ENCODE data around the gene SLC6A9. TPM values are rescaled to one million over a fixed set of nuclear protein-coding genes. Genes with fewer than 3 reads are reported as not detected.

Gene SLC6A9
- polyA plus RNA-seq, 3 donors = 5.7 to 8.0 (median 7.2) TPM

- no peak for DNase-seq (ENCODE audit: extremely low read depth in 1 of 11, low read depth in 9 of 11, low spot score in 4 of 11)
Observed at GRCh38 chr1:43962324-43962723, 68.9 kb downstream of the SLC6A9 start.

- no peak for DNase-seq (ENCODE audit: extremely low read depth in 1 of 11, low read depth in 9 of 11, low spot score in 4 of 11)
Observed at GRCh38 chr1:43961692-43962091, 69.6 kb downstream of the SLC6A9 start.

- no peak for DNase-seq (ENCODE audit: extremely low read depth in 1 of 11, low read depth in 9 of 11, low spot score in 4 of 11)
Observed at GRCh38 chr1:43960798-43961197, 70.5 kb downstream of the SLC6A9 start.

GRCh38 chr1:43958351-43959255, 72.7 kb downstream of the SLC6A9 start:
- no peak for DNase-seq (ENCODE audit: extremely low read depth in 1 of 11, low read depth in 9 of 11, low spot score in 4 of 11)

DNA sequence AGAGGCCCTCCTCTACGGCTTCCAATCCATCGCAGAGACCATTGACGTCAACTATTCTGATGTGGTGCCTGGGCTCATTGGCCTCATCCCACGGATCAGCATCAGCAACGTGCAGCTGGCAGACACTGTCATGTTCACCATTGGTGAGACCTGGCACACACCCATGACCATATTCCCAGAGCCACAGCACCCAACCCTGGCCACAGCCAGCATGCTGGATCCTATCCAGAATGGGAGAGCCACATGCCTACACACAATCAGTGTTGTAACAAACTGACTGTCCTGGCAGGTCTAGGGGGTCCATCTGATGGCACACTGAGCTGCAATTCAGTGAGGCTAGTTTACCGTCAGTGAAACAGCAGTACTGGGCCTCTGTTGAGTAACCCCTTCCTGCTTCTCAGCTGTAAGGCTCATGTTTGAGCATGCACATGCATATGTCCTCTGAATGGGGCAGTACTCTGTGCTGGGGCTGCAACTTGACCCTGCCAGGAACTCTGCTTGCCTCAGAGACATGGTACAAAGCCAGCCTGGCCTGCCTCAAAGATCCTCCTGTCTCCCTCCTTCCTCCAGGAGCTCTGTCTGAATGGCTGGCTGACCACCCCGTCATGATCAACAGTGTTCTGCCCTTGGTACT, 73.7 kb downstream of the SLC6A9 start:
- no peak for DNase-seq (ENCODE audit: extremely low read depth in 1 of 11, low read depth in 9 of 11, low spot score in 4 of 11)

DNA sequence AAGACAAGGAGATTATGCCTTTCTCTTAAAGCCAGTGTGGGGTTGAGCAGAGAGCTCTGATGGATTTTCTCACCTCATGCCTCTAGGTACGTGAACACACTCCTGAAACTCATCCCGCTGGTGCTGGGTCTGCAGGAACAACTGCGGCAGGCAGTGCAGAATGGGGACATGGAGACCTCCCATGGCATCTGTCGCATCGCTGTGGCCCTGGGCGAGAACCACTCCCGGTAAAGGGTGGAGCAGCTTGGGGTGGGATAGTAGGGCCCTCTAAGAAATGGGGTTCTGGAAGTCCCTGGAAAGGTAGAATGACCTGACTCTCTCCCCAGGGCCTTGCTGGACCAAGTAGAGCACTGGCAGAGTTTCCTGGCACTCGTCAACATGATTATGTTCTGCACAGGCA, 75.0 kb downstream of the SLC6A9 start:
- no peak for DNase-seq (ENCODE audit: extremely low read depth in 1 of 11, low read depth in 9 of 11, low spot score in 4 of 11)

DNA sequence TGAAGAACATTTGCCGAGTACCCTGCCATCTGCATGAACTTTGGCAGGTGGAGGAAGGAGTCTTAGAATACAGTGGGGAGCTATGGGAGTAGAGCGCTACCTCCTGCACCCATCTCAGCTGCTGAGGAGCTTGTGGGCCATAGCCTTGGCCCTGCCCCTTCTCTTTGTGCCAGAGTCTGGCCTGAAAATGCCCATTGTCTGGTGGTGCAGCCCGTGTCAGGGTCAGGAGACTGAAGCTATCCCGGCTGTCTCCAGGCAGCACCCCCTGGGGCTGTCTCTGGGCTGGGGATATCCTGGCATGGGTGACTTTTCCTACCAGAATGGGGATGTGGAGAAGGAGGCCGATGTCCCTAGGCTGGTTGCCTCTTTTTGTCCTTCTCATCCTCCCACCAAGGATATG, 77.2 kb downstream of the SLC6A9 start:
- no peak for DNase-seq (ENCODE audit: extremely low read depth in 1 of 11, low read depth in 9 of 11, low spot score in 4 of 11)

- no peak for DNase-seq (ENCODE audit: extremely low read depth in 1 of 11, low read depth in 9 of 11, low spot score in 4 of 11)
Observed at GRCh38 chr1:43953361-43953760, 77.9 kb downstream of the SLC6A9 start.

GRCh38 chr1:43952731-43953346, 78.4 kb downstream of the SLC6A9 start:
- DNase-seq (ENCODE audit: extremely low read depth in 1 of 11, low read depth in 9 of 11, low spot score in 4 of 11) = no peak

GRCh38 chr1:43951021-43951985, 80.0 kb downstream of the SLC6A9 start:
- no peak for DNase-seq (ENCODE audit: extremely low read depth in 1 of 11, low read depth in 9 of 11, low spot score in 4 of 11)

DNA sequence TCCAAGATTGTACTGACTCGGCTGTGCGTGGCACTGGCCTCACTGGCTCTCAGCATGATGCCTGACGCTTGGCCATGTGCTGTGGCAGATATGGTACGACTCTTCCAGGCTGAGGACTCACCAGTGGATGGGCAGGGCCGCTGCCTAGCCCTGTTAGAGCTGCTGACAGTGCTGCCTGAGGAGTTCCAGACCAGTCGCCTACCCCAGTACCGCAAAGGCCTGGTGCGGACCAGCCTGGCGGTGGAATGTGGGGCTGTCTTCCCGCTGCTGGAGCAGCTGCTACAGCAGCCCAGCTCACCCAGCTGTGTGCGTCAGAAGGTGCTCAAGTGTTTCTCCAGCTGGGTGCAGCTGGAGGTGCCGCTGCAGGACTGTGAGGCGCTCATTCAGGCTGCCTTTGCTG, 81.6 kb downstream of the SLC6A9 start:
- DNase-seq (ENCODE audit: extremely low read depth in 1 of 11, low read depth in 9 of 11, low spot score in 4 of 11) = no peak

- no peak for DNase-seq (ENCODE audit: extremely low read depth in 1 of 11, low read depth in 9 of 11, low spot score in 4 of 11)
Observed at GRCh38 chr1:43947874-43948437, 83.3 kb downstream of the SLC6A9 start.

DNA sequence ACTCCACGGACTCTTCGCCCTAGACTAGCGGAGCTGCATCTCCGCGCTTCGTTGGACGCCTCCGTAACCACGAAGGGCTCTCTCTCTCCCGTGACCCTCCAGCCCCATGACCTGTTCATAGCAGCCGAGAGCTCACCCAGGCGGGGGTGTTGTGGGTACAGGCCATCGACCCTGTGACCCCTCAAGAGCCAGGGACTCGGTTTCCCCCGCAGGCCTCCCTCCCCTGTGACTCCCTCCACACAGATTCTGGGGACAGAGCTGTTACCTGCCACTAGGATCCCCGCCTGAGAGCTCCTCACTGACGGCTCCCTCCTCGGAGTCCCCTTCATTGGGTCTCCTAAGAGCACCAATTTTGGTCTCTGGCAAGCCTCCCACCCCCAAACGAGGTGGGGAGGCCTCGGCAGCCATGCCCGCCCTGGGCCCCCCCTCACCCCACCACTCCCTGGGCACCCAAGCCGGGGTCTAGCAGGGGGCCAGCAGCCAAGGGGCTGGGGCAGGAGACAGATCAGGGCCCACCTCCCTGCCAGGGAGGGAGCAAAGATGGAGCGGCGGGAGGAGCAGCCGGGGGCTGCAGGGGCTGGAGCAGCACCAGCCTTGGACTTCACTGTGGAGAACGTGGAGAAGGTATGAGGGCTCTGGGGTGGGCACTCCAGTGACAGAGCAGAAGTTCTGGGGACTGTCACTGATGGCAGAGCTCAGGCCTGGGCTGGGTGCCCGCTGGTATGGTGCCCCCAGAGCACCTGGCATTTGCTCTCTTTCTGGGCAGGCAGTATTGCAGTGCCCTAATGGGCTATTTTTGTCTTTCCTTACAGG, 84.0 kb downstream of the SLC6A9 start:
- no peak for DNase-seq (ENCODE audit: extremely low read depth in 1 of 11, low read depth in 9 of 11, low spot score in 4 of 11)

Other genes starting within 250 kb of the SLC6A9 start
- gene ARTN, start 97.7 kb downstream of the SLC6A9 start, polyA plus RNA-seq (ENCODE audit: insufficient read length in 3 of 3) = 1 to 10 TPM; 1.4 to 4.3 (median 1.9) TPM
- 10 to 100 TPM; 36.9 to 43.5 (median 41.8) TPM for gene IPO13, start 84.5 kb downstream of the SLC6A9 start, polyA plus RNA-seq (ENCODE audit: insufficient read length in 3 of 3)
- gene DPH2, start 61.5 kb downstream of the SLC6A9 start, polyA plus RNA-seq (ENCODE audit: insufficient read length in 3 of 3) = 10 to 100 TPM; 21.4 to 23.7 (median 22.4) TPM
- 100 to 1,000 TPM; 116 to 158 (median 156) TPM for gene ATP6V0B, start 56.5 kb downstream of the SLC6A9 start, polyA plus RNA-seq (ENCODE audit: insufficient read length in 3 of 3)
- 10 to 100 TPM; 29.5 to 46.9 (median 38.4) TPM for gene B4GALT2, start 52.3 kb downstream of the SLC6A9 start, polyA plus RNA-seq (ENCODE audit: insufficient read length in 3 of 3)
- 10 to 100 TPM; 14.6 to 27.6 (median 19.3) TPM for gene CCDC24, start 39.9 kb downstream of the SLC6A9 start, polyA plus RNA-seq (ENCODE audit: insufficient read length in 3 of 3)
- gene KLF17, start 87.4 kb upstream of the SLC6A9 start, polyA plus RNA-seq (ENCODE audit: insufficient read length in 3 of 3) = under 1 TPM in 1 of 3 donors, not detected in 2; 0.05 TPM
- gene KLF18, start 110.2 kb upstream of the SLC6A9 start, polyA plus RNA-seq (ENCODE audit: insufficient read length in 3 of 3) = not detected
- gene DMAP1, start 182.0 kb upstream of the SLC6A9 start, polyA plus RNA-seq (ENCODE audit: insufficient read length in 3 of 3) = 10 to 100 TPM; 56.6 to 67.9 (median 59.5) TPM

Data from renal cortex interstitium (tissue), 11 donors.